NCI-H2196 (cell line): ENCODE measurements around the gene ULK4.
"Not testable (repeated sequence)": the region's sequence is repeated elsewhere in the genome, so short reads cannot be mapped to it uniquely, and the experiment has no call there.

ENCODE experiments used
- DNase-seq: peaks from one replicate; lab custom pipeline; 2025; ENCODE audit not compliant: unreplicated experiment; lab: John Stamatoyannopoulos, UW

The ULK4 gene

GRCh38 chr3:41450416-41451231, 511.3 kb downstream of the ULK4 start:
- DNase-seq: no peak

- no peak for DNase-seq
Measured at GRCh38 chr3:41448396-41448795, 513.5 kb downstream of the ULK4 start.

- no peak for DNase-seq
Measured at GRCh38 chr3:41447701-41448100, 514.2 kb downstream of the ULK4 start.

GRCh38 chr3:41446316-41446715, 515.6 kb downstream of the ULK4 start:
- DNase-seq: not testable (repeated sequence)

- no peak for DNase-seq
Measured at GRCh38 chr3:41441568-41441967, 520.3 kb downstream of the ULK4 start.

GRCh38 chr3:41441139-41441538, 520.8 kb downstream of the ULK4 start:
- no peak for DNase-seq

GRCh38 chr3:41436983-41437382, 524.9 kb downstream of the ULK4 start:
- no peak for DNase-seq

- no peak for DNase-seq
Measured at GRCh38 chr3:41434781-41435180, 527.1 kb downstream of the ULK4 start.

GRCh38 chr3:41431386-41431785, 530.5 kb downstream of the ULK4 start:
- DNase-seq: no peak

- DNase-seq: no peak
Measured at GRCh38 chr3:41430886-41431285, 531.0 kb downstream of the ULK4 start.

GRCh38 chr3:41430391-41430790, 531.5 kb downstream of the ULK4 start:
- no peak for DNase-seq

GRCh38 chr3:41426485-41426884, 535.4 kb downstream of the ULK4 start:
- no peak for DNase-seq

- DNase-seq: no peak
Measured at GRCh38 chr3:41424543-41425300, 537.2 kb downstream of the ULK4 start.

GRCh38 chr3:41419809-41420208, 542.1 kb downstream of the ULK4 start:
- DNase-seq: no peak

- no peak for DNase-seq
Measured at GRCh38 chr3:41418961-41419691, 542.8 kb downstream of the ULK4 start.

- DNase-seq: no peak
Measured at GRCh38 chr3:41417574-41417973, 544.3 kb downstream of the ULK4 start.

GRCh38 chr3:41411065-41411464, 550.8 kb downstream of the ULK4 start:
- DNase-seq: no peak

- no peak for DNase-seq
Measured at GRCh38 chr3:41405466-41405865, 556.4 kb downstream of the ULK4 start.

- DNase-seq: no peak
Measured at GRCh38 chr3:41404582-41404981, 557.3 kb downstream of the ULK4 start.

- DNase-seq: no peak
Measured at GRCh38 chr3:41394896-41395295, 567.0 kb downstream of the ULK4 start.

- DNase-seq: not testable (repeated sequence)
Measured at GRCh38 chr3:41370765-41371535, 591.0 kb downstream of the ULK4 start.
